Stimulated activated CD8-positive, alpha-beta memory T cell treated with anti-CD3 and anti-CD28 coated beads, Interleukin-7, amount 100 ng/mL, for 24 hours (primary cell): ENCODE data around the gene ADRA1B.

Experiments used
- DNase-seq: peaks from one replicate; pipeline ENCODE4 v3.0.0-alpha.2; 2020; ENCODE audit warnings: low read depth

ADRA1B gene

DNA sequence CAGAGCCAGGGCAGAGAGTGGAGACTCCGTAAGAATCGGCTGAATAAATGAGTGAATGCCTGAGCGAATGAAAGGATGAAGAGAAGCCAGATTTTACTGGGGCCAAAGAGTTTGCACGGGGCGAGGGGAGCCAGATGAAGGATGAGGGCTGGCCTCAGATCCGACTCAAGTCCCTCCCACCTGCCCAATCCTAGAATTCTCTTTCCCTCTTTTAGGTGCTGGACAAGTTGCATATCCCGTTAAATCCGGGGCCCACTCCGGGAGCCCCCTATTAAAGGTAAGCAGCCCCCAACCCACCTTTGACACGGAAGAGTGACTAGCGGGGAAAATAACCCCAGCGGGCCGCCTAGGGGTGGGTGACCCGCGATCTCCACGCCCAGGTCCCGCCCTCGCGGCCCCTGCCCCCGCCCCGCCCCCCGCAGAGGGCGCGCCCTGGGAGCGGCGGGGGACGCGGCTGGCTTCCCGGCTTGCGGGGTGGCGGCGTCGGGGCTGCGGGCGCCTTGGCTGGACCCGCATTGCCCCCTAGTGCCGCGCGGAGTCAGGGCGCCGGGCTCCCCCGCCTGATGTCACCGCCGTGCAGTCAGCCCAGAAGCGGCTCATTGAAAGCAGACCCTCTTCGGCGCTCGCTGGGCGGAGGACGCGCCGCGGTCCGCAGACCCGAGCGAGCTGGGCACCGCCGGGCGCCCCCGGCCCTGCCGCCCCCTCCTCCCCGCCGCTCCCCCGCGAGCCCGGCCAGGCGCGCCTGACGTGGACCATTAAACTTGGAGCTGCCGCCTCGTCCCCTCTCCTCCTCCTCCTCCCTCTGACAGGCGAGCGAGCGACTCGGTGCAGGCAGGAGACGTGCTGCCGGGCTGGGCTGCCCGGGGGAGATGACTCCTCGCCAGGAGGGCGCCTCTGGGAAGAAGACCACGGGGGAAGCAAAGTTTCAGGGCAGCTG, at the start of gene ADRA1B:
Gene ADRA1B (plus strand): TSS at position 579 of the 937 bp plus-strand sequence. CDS start 424 bp downstream, outside the sequence.
- DNase-seq = peak; percentile 24

DNA sequence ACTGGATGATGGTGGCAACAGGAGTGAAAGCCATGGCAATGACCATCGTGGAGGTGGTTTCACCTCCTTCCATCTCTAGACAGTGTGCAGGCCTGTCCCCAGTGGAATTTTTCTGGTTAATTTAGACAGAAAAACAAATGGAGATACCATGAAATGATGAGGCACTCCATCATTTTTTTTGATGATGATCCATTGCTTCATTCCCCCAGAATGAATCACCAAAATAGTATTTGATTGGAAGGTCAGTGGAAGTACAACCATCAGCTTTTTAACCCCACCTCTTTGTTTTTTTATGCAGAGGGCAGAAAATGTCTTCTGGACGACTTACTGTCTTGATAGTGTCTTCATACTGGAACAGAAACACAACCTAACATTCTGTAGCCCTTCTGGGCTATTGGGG, 42.6 kb upstream of the ADRA1B start:
- DNase-seq = no peak

DNA sequence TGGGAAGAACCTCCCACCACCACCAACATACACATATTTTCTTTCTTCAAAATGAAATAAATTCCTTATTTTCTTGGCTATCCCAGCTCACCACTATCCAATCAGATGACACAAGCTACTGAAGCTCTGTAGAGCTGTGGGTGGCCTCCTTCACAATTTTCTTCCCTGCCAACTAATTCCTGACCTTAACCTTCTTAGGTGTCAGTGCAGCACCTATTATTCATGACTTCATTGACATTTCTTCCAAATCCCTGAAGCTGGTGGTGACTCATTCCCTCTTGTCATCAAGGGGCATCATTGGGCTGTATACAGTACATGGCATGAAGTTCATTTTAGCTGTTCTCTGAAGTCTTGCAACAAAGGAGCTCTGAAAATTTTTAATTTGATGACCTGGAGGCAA, 42.0 kb upstream of the ADRA1B start:
- DNase-seq = no peak

DNA sequence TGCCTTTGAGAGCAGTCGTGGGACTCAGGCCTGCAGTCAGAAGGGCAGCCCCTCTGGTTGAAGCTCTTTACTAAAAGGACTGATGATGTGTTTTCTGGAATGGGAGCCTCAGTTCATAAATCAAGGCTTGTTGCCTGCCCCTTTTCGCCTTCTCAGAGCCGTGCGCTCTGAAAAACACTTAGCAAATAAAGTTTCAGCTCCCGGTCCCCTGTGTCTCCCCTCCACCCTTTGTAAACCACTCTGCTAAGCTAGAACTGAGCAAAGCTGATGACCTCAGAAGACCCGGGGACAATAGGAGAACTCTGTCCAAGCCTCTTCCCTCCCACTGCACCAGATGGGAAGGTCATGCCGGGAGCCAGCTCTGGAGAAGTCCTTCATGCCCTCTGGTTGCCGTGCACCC, 39.3 kb upstream of the ADRA1B start:
- DNase-seq = no peak

DNA sequence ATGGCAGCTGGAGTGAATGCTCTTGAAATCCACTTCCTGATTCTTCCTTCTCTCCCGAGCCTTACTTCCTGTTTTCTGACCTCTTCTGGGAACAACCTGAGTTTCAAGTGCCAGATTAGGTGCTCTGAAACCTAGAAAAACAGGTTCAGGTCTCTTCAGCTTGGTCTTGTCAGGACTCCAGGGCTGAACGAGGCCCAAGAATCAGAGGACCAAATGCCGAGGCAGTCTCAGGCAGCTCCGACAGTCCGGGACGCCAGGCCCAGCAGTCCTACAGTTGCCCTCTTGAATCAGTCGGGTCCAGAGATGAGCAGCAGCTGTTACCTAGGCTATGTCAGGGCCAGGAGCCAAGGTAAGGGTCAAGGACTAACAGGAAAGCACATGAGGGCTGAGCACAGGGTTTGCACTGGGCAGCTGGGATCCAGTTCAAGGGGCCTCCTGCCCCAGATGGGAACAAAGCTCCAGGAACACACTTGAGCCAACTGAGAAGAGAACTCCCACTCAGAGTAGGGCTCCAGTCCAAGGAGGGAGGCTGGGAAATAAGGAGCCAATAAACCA, 38.3 kb upstream of the ADRA1B start:
- no peak for DNase-seq

DNA sequence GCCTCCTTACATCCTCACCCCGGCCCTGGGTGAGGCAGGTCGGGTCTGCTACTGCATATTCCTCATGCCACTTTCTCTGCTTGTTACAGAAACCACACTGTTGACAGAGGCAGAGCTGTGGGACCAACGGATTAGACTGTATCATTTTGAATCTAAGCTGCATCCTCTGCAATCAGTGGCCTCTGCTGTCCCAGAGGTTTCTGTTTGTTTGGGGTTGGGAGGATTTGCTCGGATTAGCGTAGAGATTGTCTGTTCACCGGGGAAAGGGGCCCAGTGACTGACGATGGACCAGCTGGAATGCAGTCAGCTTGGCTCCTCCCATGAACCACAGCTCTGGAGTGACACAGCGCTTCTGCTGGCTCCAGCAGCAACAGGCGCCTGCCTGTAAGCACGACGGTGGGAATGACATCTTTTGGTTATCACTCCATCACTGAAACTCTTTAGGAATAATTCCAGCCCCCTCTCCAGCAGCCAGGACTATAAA, 37.3 kb upstream of the ADRA1B start:
- DNase-seq = no peak

DNA sequence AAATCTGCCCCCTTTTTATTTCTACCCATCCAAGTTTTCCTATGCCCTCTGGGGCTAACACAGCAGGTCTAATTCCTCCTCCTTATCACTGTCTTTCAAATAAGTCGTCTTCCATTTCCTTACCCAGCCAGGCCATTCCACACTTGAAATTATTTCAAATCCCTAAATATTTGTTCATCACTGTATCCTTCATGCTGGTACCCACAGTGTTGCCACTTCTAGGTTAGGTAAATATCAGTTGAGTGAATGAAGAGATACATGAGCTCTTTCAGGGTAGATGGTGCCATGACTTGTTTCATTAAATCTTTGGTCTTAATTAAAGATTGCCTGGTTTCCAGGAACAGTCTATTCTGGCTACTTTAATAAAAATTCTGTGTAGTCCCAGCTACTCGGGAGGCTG, 35.6 kb upstream of the ADRA1B start:
- DNase-seq = no peak

DNA sequence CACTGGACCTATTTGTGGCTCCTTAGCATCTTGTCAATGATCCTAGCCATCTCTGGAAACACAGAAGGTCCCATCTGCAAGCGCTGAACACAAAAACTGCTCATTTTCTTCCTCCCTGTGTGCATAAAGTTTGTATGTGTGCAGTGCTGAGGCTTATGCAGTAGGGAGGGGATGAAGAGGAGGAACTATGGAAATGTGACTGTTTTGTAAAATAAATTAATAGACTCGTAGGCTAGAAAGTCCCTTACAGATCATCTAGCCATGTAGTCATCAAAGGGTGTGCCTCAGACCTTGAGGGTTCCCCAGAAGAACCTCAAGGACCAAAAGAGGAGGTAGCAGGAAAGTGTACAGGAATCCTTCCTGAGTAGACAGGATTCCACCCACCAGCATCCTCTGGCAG, 34.3 kb upstream of the ADRA1B start:
- DNase-seq = no peak

DNA sequence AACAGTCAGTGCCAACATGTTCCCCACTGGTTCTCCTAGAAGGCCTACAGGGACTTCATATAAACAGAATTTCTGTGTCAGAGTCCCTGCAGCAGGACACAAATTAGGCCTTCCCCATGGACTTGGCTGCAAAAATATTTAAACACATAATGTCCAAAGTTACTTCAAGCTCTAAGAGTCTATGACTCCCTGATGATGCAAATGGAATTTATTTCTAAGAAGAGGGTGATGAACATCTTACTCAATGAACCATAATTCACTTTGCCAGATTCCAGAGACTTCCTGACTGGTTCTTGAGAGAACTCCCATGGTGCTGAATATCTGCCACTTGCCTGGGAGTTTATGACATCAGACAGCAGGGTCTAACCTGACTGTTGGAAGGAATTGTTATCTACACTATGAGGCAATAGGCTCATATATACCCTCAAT, 32.7 kb upstream of the ADRA1B start:
- no peak for DNase-seq

DNA sequence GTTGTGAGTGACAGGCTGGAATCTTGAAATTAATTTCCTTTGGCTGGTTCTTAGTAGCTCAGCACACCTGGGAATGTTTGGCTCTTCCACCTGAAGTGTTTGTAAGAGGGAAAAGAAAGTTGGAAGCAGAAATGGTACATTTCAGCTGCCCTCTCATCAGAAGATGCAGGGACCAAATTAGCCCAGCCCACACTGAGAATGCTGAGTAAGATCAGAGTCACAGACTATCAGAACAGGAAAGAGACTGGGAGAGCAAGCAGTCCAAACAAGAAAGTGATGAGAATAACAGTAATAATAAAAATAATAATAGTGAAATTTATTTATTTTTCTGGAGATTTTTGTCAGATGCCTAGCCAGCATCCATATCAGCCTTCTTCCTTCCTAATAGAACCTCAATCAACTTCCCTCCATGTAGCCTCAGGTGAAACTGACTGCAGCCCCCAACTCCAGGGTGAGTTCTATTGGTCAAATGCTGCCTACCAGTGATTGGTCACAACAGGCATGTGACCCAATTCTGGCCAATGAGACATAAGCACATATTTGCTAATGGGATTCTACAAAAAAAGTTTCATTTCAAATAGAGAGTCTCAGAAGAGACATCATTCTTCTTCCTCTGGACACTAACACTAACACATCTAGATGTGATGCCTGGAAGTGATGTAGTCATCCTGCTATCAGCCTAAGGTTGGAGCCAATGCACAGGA, 31.2 kb upstream of the ADRA1B start:
- DNase-seq = no peak

DNA sequence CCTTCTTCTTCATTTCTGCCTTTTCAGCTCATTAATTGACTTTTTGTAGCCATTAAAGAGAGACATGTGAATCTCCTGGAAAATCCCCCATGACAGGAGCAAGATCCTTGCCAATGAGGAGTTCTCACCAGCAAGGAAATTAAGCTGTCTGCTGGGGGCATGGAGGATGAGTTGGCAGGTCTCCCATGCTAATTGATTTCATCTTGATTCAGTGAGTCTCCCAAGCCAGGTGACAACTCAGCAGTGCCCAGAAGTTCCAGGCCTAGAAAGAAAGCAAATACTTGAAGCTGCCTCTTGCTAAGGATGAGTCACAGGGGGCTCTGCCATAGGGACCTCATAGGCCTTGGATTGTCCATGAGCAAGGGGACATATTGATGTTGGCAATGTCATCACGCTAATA, 30.0 kb upstream of the ADRA1B start:
- DNase-seq = no peak

DNA sequence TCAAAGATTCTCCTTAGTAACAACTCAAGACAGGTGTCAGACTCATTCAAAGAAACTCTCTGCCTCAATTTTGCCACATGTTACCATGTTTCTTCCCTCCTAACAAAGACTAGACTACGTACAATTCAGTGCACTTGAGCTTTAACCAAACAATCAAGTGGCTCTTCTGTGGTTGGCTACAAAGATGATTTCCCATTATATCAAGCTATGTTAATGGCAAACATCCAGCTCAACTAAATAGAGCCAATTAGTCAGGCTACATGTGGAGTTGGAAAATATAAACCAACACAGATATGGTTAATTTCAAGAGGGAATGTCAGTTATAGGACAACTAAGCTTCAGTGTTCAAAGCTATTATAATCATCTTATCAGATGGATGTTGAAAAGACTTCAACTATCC, 29.2 kb upstream of the ADRA1B start:
- no peak for DNase-seq

DNA sequence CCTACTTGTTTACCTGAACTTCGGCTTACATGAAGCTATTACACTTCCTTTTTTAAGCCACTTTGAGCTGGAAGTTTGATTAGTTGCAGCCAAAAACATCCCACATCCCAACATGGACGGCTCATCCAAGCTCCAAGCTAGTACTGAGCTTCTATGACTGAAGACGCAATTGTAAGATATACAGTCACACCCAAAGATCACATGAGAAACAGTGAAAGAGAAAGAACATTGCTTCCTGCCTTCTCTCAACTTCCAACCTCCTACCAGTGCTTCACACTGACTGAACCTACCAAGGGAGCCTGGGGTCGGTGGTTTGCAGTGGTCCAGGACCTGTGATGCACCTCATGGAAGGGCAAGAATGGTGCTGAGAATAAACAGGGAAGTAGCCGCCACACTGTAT, 27.4 kb upstream of the ADRA1B start:
- no peak for DNase-seq

DNA sequence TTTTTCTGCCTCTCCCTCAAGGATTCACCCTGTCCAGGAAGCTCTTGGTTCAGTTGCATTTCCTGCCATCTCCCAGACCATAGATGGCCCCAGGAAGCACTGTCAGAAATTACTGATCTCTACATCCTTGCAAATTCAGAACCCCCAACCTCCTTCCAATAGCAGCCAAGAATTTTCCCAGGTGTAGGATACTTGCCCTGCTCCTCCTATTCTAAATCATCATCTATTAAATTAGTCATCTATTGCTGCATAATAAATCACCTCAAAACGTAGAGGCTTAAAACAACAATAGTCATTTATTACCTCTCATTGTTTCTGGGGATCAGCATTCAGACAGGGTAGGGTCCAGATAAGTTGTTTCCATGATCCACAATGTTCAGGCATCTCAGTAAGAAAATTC, 26.1 kb upstream of the ADRA1B start:
- no peak for DNase-seq

DNA sequence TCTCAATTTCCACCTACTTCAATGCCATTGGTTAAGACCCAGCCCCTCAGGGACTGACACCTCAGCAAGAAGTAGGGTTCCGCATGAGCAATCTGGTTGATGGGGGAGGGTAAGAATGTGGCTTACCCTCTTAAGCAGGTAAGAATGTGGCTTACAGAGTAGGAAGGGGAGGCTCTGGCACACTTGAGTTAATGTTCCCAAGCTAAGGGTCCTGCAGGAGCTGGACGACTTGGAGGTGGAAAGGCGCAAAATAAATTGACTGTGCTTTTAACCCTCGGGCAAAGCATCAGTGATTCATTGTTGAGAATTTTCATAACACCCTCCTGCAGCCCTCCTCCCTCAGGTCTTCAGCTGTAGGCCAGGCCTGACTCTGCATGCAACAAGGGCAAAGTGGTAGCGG, 24.9 kb upstream of the ADRA1B start:
- no peak for DNase-seq

DNA sequence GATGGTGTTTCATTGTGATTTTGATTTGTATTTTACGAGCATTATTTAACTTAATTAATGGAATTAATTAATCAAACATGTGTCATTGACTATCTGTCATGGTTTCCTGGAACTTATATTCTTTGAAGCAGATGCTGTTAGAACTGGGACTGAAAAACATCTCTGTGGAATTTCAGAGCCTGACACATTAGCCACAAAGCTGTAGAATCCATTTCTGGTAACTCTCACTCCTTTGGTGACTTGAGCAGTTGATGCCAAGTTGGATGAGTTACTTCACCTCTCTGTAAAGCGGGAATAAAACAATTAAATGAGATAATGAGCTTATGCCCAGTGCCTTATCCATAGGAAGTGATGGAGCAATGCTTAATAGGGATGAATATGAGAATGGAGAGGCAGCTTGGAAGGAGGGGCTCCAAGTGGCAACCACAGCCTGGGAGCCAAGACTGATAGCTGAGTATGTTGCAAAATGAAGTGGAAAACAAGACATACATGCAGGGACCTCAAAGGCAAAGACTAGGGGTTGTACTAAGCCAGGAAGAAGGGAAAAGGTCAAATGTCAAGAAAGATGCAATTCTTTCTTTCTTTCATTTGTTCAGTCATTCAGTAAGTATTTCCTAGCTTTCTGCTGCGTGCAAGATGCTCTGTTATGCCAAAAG, 23.1 kb upstream of the ADRA1B start:
- DNase-seq = no peak

DNA sequence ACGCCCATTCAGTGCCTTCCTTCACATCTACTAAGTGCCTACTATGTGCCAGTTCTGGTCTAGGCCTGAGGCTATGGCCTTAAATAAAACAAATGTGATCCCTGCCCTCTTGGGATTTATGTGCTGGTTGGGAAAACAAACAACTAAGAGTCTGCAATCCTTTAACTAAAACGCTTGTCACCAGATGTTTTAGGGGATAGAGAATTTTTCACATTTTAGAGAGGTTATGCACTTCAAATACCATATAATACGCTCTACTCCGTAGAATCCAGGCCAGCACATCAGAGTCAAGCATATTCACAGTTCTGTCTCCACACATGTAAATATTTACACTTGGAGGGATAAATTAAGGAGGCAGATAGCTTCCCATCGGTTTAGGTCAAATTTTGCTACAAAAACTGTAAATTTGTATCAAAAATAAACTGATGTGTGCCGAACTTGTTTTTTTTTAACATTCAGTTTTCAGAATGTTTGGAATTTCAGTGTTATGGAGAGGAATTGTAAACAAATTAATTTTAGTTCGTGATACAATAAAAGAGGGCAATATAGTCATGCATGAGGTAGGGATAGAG, 22.0 kb upstream of the ADRA1B start:
- no peak for DNase-seq

DNA sequence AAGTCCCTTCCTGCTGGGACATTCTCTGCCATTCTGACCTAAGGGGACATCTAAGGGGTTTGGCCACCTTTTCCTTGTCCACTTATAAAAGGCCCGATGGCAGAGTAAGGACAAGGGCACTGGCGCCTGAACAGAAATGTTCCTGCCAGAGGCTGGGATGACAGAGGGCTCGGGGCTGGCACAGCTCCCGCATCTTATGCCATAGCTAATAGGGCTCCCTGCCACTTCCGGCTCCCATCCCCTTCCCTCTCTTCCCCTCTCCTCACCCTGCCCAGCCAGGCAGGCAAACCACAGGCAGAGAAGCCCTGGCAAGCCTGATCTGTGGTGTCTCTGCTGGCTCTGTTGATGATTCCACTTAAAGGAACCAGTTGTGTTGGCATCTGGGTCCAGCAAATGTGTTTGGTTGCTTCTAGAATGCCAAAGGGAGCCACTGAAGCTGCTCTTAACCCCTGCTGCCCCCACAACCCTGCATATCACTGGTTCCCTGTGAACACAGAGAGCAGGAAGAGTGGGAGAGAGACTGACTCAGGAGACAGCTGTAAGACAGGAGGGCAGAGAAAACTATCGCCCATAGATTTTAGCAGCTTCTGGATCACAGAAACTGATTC, 18.4 kb upstream of the ADRA1B start:
- no peak for DNase-seq

DNA sequence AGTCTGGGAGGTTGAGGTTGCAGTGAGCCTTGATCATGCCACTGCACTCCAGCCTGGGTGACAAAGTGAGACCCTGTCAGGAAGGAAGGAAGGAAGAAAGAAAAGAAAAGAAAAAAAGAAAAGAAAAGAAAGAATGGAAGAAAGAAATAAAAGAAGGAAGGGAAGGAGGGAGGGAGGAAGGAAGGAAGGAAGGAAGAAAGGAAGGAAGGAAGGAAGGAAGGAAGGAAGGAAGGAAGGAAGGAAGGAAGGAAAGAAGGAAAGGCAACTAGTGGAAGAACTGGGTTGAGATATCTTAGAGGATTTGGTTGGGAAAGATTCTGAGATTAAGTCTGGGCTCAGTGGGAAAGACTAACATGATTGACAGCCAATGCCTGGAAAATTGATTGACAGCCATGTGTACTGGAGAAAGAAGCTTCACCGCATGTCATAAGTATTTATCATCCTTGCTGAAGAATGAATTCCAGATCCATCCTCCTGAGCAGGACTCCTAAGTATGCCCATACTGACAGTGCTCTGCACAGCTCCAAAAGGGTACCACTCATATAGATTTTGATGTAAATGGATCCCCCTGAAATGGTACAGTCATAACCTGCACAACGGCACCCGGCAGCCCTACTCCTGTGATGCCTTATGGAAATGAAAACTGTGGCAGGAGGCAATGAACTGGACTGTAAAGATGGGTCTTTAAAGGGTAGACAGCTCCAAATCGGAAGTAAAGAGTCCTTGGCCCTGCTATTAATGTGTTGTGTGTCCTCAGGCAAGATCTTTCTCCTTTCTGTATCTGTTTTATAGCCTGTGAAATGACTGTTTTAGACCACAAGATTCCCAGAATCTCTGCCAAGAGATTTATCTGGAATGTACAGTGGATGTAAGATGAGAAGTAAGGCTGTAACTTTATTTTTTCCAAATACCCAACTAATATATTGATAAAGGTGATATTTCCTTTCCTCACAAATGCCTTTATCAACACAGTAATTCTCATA, 16.9 kb upstream of the ADRA1B start:
- DNase-seq = no peak

DNA sequence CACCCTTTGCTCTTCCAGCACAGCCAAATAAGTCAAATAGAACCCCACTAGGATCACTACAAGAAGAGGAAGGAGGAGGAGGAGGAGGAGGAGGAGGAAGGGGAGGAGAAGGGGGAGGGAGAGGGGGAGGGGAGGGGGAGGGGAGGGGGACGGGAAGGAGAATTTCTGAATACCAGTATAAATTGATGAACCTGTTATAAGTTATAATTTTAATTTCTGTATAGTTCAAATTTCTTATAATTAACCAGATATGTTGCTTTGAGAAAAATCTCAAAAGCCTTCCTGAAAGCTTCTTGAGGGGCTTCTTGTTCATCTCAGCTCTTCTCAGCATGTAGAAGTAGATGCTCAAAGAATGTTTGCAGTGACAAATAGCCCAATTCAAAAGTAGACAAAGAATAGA, 15.0 kb upstream of the ADRA1B start:
- no peak for DNase-seq
